ENCODE data around the gene ANXA9. TPM values are rescaled to one million over a fixed set of nuclear protein-coding genes. Genes with fewer than 3 reads are reported as not detected.

ANXA9 gene
- total and polyA plus RNA-seq, 2 of the 4 experiments (the other 2 are of a cell fraction): 0.21 to 0.36 TPM

- no peak overlapping the region for H4K5ac ChIP-seq (ENCODE audit: low read depth, low read length)
- H3K4ac ChIP-seq (ENCODE audit: low read depth, low read length): no peak overlapping the region
- H3K9me3 ChIP-seq (ENCODE audit: control insufficient read depth, insufficient read depth, low read length): no peaks in the 10 kb centered on the region
- no peak overlapping the region for H3K56ac ChIP-seq (ENCODE audit: extremely low read depth, insufficient read depth, low read length)
- H2BK5ac ChIP-seq (ENCODE audit: low read depth, low read length, poor library complexity, severe bottlenecking): no peak overlapping the region
- H3K79me1 ChIP-seq (ENCODE audit: low read depth in 1 of 2, low read length in 2 of 2): peaks cover 30 to 82% of the 10 kb centered on the region in 2 experiments
- no peak overlapping the region for H3K4me2 ChIP-seq (ENCODE audit: low read depth, low read length)
- peaks cover 77% of the 10 kb centered on the region for H4K20me1 ChIP-seq (ENCODE audit: insufficient read depth, low read length)
- no peak overlapping the region for H3K4me3 ChIP-seq (ENCODE audit: insufficient read depth, low read depth, low read length)
- H3K23ac ChIP-seq (ENCODE audit: low read depth, low read length): no peak overlapping the region
- dilution Hi-C loops (cut with HindIII; ENCODE audit: low sequenced_read_pairs, unreplicated experiment): no loop called here
- H3K9me1 ChIP-seq (ENCODE audit: insufficient read depth, low read length): peaks cover 39% of the 10 kb centered on the region
- H2BK20ac ChIP-seq (ENCODE audit: low read depth, low read length): no peak overlapping the region
- intact Hi-C loops (cut with micrococcal nuclease): no loop called here
- WGBS, 2 experiments (ENCODE audit: extremely low coverage in 2 of 2, insufficient read length in 1 of 2): no CpG with 5 or more reads among the region's 3 CpGs
- DNase-seq (no peak), ATAC-seq (ENCODE audit: low read depth) (no peak)
- H2AFZ ChIP-seq (replicated peaks; ENCODE audit: low read length, poor library complexity): no peak overlapping the region
- H3K27ac ChIP-seq (ENCODE audit: insufficient read depth, low read length): no peak overlapping the region; the same call in 1 of the 2 replicates
- TF ChIP-seq RAD21 (IDR thresholded peaks at IDR 0.05; ENCODE audit: low read length) (no peak), BHLHE40 (IDR thresholded peaks at IDR 0.05; ENCODE audit: low read depth, low read length) (no peak), NFE2L2 (IDR thresholded peaks at IDR 0.05; ENCODE audit: low read depth, low read length) (no peak), MAZ (IDR thresholded peaks at IDR 0.05; ENCODE audit: borderline replicate concordance, low read depth, low read length) (no peak), MAFK (IDR thresholded peaks at IDR 0.05; ENCODE audit: low read depth, low read length) (no peak), USF2 (IDR thresholded peaks at IDR 0.05; ENCODE audit: low read depth, low read length) (no peak)
- no peak overlapping the region for H3K14ac ChIP-seq (replicated peaks; ENCODE audit: low read depth, low read length)
- in situ Hi-C loops (cut with MboI; ENCODE audit: low sequenced_read_pairs): loop anchor here (10.0 kb wide), 1 partner anchor 65 kb away; the partner anchor contains the start of gene BNIPL
- H4K91ac ChIP-seq (ENCODE audit: insufficient read depth, low read depth, low read length): no peak overlapping the region
- no peaks in the 10 kb centered on the region for H3K27me3 ChIP-seq (ENCODE audit: control insufficient read depth, insufficient read depth, low read length)
- H3K18ac ChIP-seq (ENCODE audit: low read depth, low read length): no peak overlapping the region
- H2AK5ac ChIP-seq (ENCODE audit: low read depth, low read length): no peak overlapping the region
- H3K9ac ChIP-seq (ENCODE audit: low read depth, low read length): no peak overlapping the region
- peaks cover 29% of the 10 kb centered on the region for H3K4me1 ChIP-seq (ENCODE audit: control insufficient read depth, insufficient read depth, low read length)
- H2AK9ac ChIP-seq (replicated peaks; ENCODE audit: low read depth, low read length, poor library complexity): no peak overlapping the region
- POLR2A ChIA-PET (ENCODE audit: unreplicated experiment): no interaction called here
- no peak overlapping the region for H2BK15ac ChIP-seq (ENCODE audit: low read depth, low read length)
- no peak overlapping the region for H4K8ac ChIP-seq (ENCODE audit: low read depth in 2 of 2, low read length in 2 of 2)
- H3K36me3 ChIP-seq (ENCODE audit: control insufficient read depth, insufficient read depth, low read length): peaks cover 42% of the 10 kb centered on the region
- CTCF ChIA-PET: interaction anchor here (0.6 to 0.9 kb wide), 2 partner anchors 27 to 349 kb away, joined by 3 to 7 read pairs; no protein-coding TSS in a partner anchor
- no peak overlapping the region for H2BK120ac ChIP-seq (ENCODE audit: low read depth, low read length)
- BruUV-seq (replicated peaks): no TSS peak
These were observed 12.5 kb upstream of the ANXA9 start for GRCh38 chr1:150969626-150970025.

All from IMR-90 (cell line).